GM19023 (cell line): ENCODE data around the gene SRPK2.
A peak's percentile ranks its signal among the peaks of the same experiment; 100 is the strongest.

ENCODE experiments used
- ATAC-seq: cut with Tn5 transposase; IDR thresholded peaks from one replicate; pipeline ENCODE4 v1.9.1; 2021; ENCODE audit warnings: mild to moderate bottlenecking, moderate library complexity; ENCODE audit not compliant: unreplicated experiment

Gene SRPK2

DNA sequence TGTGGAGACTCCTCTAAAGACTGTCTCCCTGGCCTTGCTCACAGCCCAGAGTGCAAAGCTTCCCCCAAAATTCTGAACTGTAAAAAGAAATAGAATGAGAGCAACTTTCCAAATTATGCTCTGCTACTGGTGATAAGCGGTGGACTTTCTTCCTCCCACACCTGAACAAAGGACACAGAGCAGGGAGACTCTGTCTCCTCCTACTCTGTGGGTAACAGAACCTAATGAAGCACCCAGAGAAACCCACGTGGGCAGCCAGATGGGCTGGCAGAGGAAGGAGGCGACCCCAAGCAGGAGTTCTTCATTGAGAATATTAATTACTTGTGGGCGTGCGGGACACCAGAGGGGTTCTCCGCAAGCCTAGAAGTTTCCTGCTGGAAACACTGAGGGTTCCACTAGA lies 235.2 kb downstream of the SRPK2 start:
- ATAC-seq = no peak

DNA sequence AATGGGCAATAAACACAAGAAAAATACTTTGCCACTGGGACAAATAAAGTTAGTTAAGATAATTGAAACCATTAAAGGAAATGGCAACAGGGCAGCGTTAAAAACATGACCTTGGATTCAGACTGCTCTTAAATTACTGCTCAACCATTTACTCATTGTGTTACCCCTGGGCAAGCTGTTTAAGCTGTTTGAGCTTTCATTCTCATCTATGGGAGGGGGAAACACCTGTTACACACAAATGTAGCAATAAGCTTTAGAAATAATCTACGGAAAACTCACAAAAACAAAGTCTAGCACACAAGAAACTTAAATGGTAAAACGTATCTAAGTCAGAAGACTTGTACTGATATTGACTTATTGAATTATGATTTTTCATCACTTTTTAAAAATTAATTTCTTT lies 237.6 kb downstream of the SRPK2 start:
- ATAC-seq = no peak

- ATAC-seq = no peak
Observed at GRCh38 chr7:105149827-105150226, 238.9 kb downstream of the SRPK2 start.

DNA sequence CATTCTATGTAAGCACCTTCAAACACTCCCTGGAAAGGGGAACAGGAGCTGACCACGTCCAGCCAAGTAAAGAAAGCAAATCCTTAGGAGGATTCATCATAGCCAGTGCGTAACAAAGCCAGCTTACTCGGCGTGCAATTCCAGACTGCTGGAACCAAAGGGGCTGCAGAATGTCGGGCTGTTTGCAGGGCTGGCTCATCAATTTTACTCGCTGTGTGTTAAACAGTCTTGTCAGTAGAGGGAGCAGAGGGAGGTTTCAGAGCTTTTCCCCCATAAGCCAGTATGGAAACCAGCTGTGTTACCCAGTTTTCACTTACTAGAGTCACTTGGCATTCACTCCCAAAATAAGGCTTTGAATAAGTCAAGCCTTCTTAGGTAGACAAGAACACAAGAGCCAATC lies 247.7 kb downstream of the SRPK2 start:
- ATAC-seq = no peak

DNA sequence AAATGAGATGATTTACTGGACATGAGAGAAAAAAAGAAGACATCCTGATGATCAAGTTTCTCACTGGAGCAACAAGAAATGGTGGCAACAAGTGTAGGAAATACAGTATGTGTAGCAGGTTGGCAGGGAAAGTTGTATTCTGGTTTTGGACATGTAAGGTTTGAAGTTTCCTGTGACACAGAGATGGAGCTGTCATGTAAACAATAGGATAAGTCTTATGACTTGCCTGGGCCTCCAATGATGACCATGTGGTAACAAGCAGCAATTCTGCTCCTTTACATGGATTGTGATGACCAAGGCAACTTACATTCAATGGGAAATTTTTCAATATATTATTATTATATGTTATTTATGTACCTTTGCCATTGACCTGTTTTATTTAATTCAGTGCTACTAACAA lies 249.3 kb downstream of the SRPK2 start:
- ATAC-seq = no peak

- ATAC-seq = no peak
Observed at GRCh38 chr7:105137898-105138297, 250.8 kb downstream of the SRPK2 start.

- no peak for ATAC-seq
Observed at GRCh38 chr7:105136221-105136620, 252.5 kb downstream of the SRPK2 start.

- no peak for ATAC-seq
Observed at GRCh38 chr7:105133986-105134655, 254.6 kb downstream of the SRPK2 start.

DNA sequence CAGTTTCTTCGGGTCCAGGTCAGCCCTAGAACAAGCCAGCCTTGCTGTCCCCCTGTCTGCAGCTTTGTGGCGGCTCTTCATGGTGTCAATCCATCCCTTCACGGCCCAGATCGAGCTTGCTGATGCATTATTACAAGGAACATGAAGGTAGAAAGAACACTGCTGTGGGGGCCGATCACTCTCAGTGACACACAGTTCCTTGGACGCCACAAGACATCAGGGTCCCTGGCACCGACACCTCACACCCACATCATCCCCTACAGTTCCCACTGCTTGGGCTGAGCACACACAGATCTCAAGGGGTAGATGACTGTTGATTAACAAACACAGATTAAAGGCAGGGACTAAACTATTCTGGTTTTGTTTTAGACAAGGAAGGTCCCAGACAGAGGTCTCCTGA lies 255.4 kb downstream of the SRPK2 start:
- ATAC-seq = no peak

- ATAC-seq = no peak
Observed at GRCh38 chr7:105132835-105133234, 255.9 kb downstream of the SRPK2 start.

DNA sequence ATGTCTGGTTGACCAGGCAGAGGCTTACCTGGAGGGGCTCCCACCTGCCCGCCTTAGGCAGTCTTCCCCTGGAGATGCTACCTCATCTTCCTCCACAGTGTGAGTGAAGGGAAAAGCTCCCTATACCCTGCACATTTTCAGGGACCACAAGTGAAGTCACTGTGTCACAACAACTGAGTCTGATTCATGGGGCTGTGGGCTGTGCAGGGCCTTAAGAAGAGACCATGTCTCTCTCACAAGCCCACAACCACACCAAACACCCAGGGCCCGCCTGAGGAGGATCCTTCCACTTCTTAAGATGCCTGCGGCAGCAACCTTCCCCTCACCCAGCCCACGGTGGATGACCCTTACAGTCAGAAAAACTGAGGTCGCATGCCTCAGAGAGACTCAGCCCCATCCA lies 256.4 kb downstream of the SRPK2 start:
- ATAC-seq = no peak

- no peak for ATAC-seq
Observed at GRCh38 chr7:105131890-105132289, 256.8 kb downstream of the SRPK2 start.

DNA sequence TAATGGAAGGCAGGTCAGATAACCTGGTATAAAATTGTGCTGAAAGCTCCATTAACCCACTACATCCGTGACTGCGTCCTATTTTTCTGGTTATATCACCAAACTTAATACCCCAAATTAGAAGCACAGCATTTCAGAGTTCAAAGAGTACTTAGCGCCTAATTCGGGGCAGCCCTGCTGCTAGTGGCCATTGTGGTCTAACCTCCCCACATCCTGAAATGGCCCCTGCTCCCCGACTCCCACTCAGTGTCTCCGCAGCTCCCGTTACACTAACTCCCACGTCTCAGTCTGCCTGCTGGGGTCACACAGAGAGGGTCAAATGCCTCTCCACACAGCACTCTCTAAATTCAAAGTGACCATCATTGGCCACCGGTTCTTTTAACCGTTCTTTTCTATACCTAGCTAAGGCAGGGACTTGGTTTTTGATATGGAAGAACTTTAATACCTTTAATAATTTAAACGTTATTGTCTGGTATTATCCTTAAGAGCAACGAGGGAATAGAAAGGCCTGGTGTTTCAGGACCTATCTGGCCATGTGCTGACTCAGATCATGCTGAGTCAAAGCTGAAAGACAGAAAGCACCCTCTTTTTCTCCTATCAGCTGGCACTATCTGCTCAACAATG lies 257.6 kb downstream of the SRPK2 start:
- peak; percentile 75 for ATAC-seq

- no peak for ATAC-seq
Observed at GRCh38 chr7:105130580-105130979, 258.1 kb downstream of the SRPK2 start.

DNA sequence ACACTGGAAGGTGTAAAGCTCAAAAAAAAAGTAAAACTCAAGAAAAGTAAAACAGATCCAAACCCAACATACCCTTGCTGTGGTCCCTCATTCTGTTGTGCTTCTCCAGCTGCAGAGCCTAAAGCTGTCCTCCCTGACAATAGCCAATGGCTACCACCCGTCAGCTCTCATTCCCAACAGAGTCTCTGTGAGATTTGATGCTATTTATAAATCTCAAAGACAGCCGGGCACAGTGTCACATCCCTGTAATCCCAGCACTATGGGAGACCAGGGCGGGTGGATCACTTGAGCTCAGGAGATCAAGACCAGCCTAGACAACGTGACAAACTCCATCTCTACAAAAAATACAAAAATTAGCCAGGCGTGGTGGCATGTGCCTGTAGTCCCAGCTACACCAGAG lies 258.7 kb downstream of the SRPK2 start:
- ATAC-seq = no peak

- ATAC-seq = no peak
Observed at GRCh38 chr7:105127179-105127578, 261.5 kb downstream of the SRPK2 start.

- ATAC-seq = no peak
Observed at GRCh38 chr7:105126436-105126975, 262.2 kb downstream of the SRPK2 start.

GRCh38 chr7:105125745-105126144 lies 263.0 kb downstream of the SRPK2 start:
- ATAC-seq = no peak

- ATAC-seq = no peak
Observed at GRCh38 chr7:105122619-105123018, 266.1 kb downstream of the SRPK2 start.

- ATAC-seq = no peak
Observed at GRCh38 chr7:105118612-105119600, 269.8 kb downstream of the SRPK2 start.
